ENCODE data around the gene TRIB2. TPM values are rescaled to one million over a fixed set of nuclear protein-coding genes. Genes with fewer than 3 reads are reported as not detected.

TRIB2 gene
- total and polyA plus RNA-seq, 2 of the 4 experiments (the other 2 are of a cell fraction), result 12.0 to 12.7 TPM

GRCh38 chr2:12676771-12677170 is 40.0 kb upstream of the TRIB2 start:
- in situ Hi-C loops (cut with MboI; ENCODE audit: low sequenced_read_pairs), result no loop called here
- Histone ChIP-seq H3K18ac (ENCODE audit: low read depth, low read length) (no peak overlapping the region), H2BK5ac (ENCODE audit: low read depth, low read length, poor library complexity, severe bottlenecking) (no peak overlapping the region), H3K9me1 (ENCODE audit: insufficient read depth, low read length) (no peaks in the 10 kb centered on the region), H2BK15ac (ENCODE audit: low read depth, low read length) (no peak overlapping the region), H4K20me1 (ENCODE audit: insufficient read depth, low read length) (no peaks in the 10 kb centered on the region), H3K36me3 (ENCODE audit: control insufficient read depth, insufficient read depth, low read length) (no peaks in the 10 kb centered on the region), H3K14ac (replicated peaks; ENCODE audit: low read depth, low read length) (no peak overlapping the region), H3K56ac (ENCODE audit: extremely low read depth, insufficient read depth, low read length) (no peak overlapping the region), H3K4me3 (ENCODE audit: insufficient read depth, low read depth, low read length) (no peak overlapping the region), H2AK5ac (ENCODE audit: low read depth, low read length) (no peak overlapping the region), H3K4me2 (ENCODE audit: low read depth, low read length) (no peak overlapping the region), H4K5ac (ENCODE audit: low read depth, low read length) (no peak overlapping the region), H3K27ac (ENCODE audit: insufficient read depth, low read length) (no peak overlapping the region), H2AFZ (replicated peaks; ENCODE audit: low read length, poor library complexity) (no peak overlapping the region), H4K91ac (ENCODE audit: insufficient read depth, low read depth, low read length) (no peak overlapping the region), H3K4me1 (ENCODE audit: control insufficient read depth, insufficient read depth, low read length) (0 out of 2 replicates have a peak, but pooled peaks cover 1% of the 10 kb centered on the region), H2BK20ac (ENCODE audit: low read depth, low read length) (no peak overlapping the region), H4K8ac (ENCODE audit: low read depth in 2 of 2, low read length in 2 of 2) (no peak overlapping the region), H3K9ac (ENCODE audit: low read depth, low read length) (no peak overlapping the region), H3K9me3 (ENCODE audit: control insufficient read depth, insufficient read depth, low read length) (no peaks in the 10 kb centered on the region), H3K4ac (ENCODE audit: low read depth, low read length) (no peak overlapping the region), H3K79me1 (ENCODE audit: low read depth in 1 of 2, low read length in 2 of 2) (no peaks in the 10 kb centered on the region), H3K27me3 (ENCODE audit: control insufficient read depth, insufficient read depth, low read length) (no peaks in the 10 kb centered on the region), H2BK120ac (ENCODE audit: low read depth, low read length) (no peak overlapping the region), H3K23ac (ENCODE audit: low read depth, low read length) (no peak overlapping the region), H2AK9ac (replicated peaks; ENCODE audit: low read depth, low read length, poor library complexity) (no peak overlapping the region)
- ChIA-PET CTCF (no interaction called here), POLR2A (ENCODE audit: unreplicated experiment) (no interaction called here)
- dilution Hi-C loops (cut with HindIII; ENCODE audit: low sequenced_read_pairs, unreplicated experiment), result no loop called here
- no TSS peak for BruUV-seq (replicated peaks)
- intact Hi-C loops (cut with micrococcal nuclease), result no loop called here
- ATAC-seq (ENCODE audit: low read depth), result no peak
- no peak for DNase-seq
- TF ChIP-seq NFE2L2 (IDR thresholded peaks at IDR 0.05; ENCODE audit: low read depth, low read length) (no peak), FOS (IDR thresholded peaks at IDR 0.05; ENCODE audit: low read depth, low read length) (no peak), MAZ (IDR thresholded peaks at IDR 0.05; ENCODE audit: borderline replicate concordance, low read depth, low read length) (no peak), MAFK (IDR thresholded peaks at IDR 0.05; ENCODE audit: low read depth, low read length) (no peak), USF2 (IDR thresholded peaks at IDR 0.05; ENCODE audit: low read depth, low read length) (no peak), RFX5 (IDR thresholded peaks at IDR 0.05; ENCODE audit: low read depth, low read length) (no peak), POLR2A (IDR thresholded peaks at IDR 0.05; ENCODE audit: low read depth, low read length) (no peak), MXI1 (IDR thresholded peaks at IDR 0.05; ENCODE audit: borderline replicate concordance, low read depth, low read length) (no peak), SMC3 (IDR thresholded peaks at IDR 0.05; ENCODE audit: low read depth, low read length) (no peak), ELK1 (IDR thresholded peaks at IDR 0.05; ENCODE audit: borderline replicate concordance, low read depth, low read length) (no peak), RCOR1 (IDR thresholded peaks at IDR 0.05; ENCODE audit: insufficient replicate concordance, low read length) (no peak), CHD1 (IDR thresholded peaks at IDR 0.05; ENCODE audit: low read depth, low read length) (no peak), CEBPB (IDR thresholded peaks at IDR 0.05; ENCODE audit: low read depth, low read length) (no peak), RAD21 (IDR thresholded peaks at IDR 0.05; ENCODE audit: low read length) (no peak), BHLHE40 (IDR thresholded peaks at IDR 0.05; ENCODE audit: low read depth, low read length) (no peak)
- TF ChIP-seq, protein P1, sequence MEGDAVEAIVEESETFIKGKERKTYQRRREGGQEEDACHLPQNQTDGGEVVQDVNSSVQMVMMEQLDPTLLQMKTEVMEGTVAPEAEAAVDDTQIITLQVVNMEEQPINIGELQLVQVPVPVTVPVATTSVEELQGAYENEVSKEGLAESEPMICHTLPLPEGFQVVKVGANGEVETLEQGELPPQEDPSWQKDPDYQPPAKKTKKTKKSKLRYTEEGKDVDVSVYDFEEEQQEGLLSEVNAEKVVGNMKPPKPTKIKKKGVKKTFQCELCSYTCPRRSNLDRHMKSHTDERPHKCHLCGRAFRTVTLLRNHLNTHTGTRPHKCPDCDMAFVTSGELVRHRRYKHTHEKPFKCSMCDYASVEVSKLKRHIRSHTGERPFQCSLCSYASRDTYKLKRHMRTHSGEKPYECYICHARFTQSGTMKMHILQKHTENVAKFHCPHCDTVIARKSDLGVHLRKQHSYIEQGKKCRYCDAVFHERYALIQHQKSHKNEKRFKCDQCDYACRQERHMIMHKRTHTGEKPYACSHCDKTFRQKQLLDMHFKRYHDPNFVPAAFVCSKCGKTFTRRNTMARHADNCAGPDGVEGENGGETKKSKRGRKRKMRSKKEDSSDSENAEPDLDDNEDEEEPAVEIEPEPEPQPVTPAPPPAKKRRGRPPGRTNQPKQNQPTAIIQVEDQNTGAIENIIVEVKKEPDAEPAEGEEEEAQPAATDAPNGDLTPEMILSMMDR (conservative IDR thresholded peaks at IDR 0.05; ENCODE audit: low read depth, low read length), result no peak
- 80% methylated on average over 1 of the region's 4 CpGs; no CpG with 5 or more reads in 1 of the 2 experiments for WGBS, 2 experiments (ENCODE audit: extremely low coverage in 2 of 2, insufficient read length in 1 of 2)
